ENCODE measurements around the gene MMP27.
"Not testable (repeated sequence)": the region's sequence is repeated elsewhere in the genome, so short reads cannot be mapped to it uniquely, and the experiment has no call there.

MMP27 gene, protein sequence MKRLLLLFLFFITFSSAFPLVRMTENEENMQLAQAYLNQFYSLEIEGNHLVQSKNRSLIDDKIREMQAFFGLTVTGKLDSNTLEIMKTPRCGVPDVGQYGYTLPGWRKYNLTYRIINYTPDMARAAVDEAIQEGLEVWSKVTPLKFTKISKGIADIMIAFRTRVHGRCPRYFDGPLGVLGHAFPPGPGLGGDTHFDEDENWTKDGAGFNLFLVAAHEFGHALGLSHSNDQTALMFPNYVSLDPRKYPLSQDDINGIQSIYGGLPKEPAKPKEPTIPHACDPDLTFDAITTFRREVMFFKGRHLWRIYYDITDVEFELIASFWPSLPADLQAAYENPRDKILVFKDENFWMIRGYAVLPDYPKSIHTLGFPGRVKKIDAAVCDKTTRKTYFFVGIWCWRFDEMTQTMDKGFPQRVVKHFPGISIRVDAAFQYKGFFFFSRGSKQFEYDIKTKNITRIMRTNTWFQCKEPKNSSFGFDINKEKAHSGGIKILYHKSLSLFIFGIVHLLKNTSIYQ

GRCh38 chr11:102705626-102706025 is at the start of gene MMP27:
Gene MMP27 (minus strand): TSS chr11:102705769. CDS start chr11:102705714, 55 bp downstream.
- DNase-seq, result no peak

GRCh38 chr11:102753267-102753666 is 47.7 kb upstream of the MMP27 start:
- no peak for DNase-seq

DNA sequence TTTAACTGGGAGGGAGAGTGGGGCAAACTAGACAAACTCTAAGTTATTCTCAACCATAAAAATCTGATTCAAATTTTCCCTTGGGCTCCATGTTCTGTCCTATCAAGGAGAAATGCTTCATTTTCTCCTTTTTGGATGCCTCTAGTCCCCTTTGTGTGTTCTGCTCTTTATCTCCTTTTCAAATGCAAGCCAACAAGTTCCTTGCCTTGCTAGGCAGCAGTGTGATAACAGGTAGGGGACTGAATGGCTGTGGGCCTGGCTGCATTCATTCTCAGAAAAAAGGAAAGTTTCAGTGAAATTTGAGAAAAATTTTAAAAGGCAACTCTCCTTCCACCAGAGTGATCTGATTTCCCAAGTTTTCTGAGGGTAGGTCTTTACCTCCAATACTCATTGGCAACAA is 46.1 kb upstream of the MMP27 start:
- DNase-seq, result no peak

- no peak for DNase-seq
Observed at GRCh38 chr11:102749101-102749722, 43.6 kb upstream of the MMP27 start.

DNA sequence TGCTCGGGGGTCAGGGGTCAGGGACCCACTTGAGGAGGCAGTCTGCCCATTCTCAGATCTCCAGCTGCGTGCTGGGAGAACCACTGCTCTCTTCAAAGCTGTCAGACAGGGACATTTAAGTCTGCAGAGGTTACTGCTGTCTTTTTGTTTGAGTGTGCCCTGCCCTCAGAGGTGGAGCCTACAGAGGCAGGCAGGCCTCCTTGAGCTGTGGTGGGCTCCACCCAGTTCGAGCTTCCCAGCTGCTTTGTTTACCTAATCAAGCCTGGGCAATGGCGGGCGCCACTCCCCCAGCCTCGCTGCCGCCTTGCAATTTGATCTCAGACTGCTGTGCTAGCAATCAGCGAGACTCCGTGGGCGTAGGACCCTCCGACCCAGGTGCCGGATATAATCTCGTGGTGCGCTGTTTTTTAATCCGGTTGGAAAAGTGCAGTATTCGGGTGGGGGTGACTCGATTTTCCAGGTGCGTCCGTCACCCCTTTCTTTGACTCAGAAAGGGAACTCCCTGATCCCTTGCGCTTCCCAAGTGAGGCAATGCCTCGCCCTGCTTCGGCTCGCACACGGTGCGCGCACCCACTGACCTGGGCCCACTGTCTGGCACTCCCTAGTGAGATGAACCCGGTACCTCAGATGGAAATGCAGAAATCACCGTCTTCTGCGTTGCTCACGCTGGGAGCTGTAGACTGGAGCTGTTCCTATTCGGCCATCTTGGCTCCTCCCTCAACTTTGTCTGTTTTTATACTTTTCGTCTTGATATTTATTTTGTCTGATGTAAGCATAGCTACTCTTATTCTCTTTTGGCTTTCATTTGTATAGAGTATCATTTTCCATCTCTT is 41.4 kb upstream of the MMP27 start:
- not testable (repeated sequence) for DNase-seq

DNA sequence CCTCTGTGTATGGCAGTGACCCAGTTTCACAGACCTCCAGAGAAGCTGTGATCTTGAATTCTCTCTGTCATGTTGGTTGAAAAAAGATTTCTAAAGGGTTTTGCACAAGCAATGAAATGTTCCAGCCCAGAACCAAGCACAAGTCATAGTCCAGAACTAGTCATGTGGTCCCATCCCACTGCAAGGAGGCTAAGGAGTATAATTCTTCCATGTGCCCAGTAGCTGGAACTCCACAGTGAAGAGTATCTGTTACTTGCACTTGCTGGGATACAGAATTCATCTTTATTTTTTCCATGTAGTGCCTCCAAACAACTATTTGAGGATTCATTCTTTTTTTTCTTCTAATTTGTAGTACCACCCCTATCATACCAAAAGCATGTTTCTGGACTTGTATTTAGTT is 29.1 kb upstream of the MMP27 start:
- no peak for DNase-seq

DNA sequence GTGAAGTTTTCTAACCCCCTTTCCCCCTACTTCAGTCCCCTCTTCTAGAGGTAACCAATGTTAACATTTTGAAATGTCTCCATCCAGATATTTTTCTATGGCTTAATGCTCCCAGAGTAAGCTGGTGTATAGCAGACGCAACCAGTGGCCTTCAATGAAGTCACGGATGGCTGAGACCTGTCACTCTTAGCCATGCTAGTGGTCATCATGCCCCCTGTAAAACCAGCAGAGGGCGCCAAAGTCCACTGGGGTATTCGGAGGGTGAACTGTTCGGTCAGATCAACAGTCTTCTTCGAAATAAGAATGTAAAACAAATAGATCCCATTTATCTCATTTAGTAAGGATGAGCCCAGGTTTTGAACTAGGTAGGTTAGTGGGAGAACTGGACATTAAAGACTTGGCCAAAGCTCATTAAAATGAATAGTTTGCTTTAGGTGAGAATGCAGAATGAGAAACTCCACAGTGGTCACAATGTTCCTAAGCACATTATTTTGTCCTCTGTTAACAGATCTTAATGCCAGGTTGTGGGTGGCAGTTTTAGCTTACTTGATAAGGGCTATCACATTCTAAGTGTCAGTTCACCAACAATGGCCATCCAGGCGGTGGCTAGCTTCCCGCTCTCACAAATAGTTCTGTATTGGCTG is 27.8 kb upstream of the MMP27 start:
- DNase-seq, result peak in 1 of 2 experiments; percentile 16

GRCh38 chr11:102730944-102731343 is 25.4 kb upstream of the MMP27 start:
- DNase-seq, result not testable (repeated sequence)

- no peak for DNase-seq
Observed at GRCh38 chr11:102729849-102730815, 24.6 kb upstream of the MMP27 start.

DNA sequence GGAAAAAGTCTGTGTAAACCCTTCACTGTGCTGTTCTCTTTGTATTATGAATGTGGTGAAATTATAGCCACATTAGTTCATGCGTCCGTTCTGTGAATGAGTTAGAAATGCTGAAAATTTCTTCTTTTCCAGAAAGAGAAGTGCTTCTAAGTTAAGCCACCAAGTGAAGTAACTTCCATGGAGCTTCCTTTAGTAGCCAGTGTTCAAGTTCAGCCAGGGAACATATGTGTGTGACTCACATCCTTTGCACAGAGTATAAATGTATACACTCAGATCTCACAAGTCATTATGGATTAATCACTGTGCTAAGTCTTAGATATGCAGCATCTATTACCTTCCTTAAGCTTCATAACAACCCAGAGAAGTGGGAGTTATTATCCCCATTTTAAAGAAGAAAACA is 22.3 kb upstream of the MMP27 start:
- no peak for DNase-seq

- no peak for DNase-seq
Observed at GRCh38 chr11:102724904-102725500, 19.4 kb upstream of the MMP27 start, which contains the start of gene MMP8. Gene MMP8 (minus strand): TSS chr11:102724954. CDS start chr11:102724855, 99 bp downstream.

DNA sequence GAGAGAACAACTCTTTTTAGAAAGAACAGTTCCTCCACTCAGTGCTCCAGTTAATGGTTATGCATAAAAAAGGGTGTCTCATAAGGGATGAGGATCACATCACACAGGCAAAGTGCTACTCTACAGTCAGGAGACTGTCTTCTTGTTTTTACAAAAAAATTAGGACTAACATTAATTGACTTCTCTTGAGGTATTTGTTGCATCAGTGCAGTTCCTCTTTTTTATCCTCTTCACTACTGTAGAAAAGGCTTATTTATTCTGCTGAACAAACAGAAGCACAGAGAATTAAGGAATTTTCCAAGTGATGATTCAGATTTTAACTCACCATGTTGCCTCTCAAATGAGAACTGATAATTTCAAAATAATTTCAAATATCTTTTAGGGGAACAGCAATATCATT is 17.3 kb upstream of the MMP27 start:
- DNase-seq, result no peak

- DNase-seq, result no peak
Observed at GRCh38 chr11:102719620-102720277, 14.2 kb upstream of the MMP27 start.

DNA sequence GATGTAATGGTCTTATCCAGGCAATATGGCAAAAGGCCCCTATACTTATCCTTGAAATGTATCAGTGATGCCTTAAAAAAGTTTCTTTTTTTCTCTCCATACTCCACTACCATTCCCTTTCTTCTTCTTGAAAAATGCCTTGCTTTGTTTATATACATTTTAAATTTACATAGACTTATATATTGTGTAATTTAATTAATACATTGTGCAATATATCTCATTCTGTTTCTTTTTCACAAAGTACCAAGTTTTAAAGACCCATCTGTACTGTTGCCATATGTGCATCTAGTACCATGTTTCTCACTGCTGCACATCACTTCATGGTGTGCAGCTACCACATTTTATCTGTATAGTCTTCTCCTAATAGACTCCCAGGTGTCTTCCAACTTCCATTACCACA is 11.7 kb upstream of the MMP27 start:
- no peak for DNase-seq

DNA sequence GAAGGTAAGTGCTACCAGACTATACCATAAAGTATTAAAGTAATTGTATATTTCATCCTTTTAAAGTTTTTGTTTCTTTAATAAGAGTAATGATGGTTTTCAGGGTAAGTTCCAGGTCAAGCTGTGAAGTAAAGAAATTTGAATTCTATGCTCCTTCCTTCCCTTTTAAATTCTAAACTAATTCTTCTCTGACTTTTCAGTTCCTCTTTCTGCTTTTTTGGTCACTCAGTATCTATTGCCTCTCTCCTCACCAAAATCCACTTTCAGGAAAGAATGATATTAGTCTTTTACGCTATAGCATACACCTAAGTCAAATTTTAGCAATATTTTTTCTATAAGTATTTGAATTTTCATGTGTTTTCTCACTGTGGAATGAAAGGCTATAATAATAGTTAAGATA is 11.0 kb upstream of the MMP27 start:
- no peak for DNase-seq

- no peak for DNase-seq
Observed at GRCh38 chr11:102712137-102712536, 6.6 kb upstream of the MMP27 start.

DNA sequence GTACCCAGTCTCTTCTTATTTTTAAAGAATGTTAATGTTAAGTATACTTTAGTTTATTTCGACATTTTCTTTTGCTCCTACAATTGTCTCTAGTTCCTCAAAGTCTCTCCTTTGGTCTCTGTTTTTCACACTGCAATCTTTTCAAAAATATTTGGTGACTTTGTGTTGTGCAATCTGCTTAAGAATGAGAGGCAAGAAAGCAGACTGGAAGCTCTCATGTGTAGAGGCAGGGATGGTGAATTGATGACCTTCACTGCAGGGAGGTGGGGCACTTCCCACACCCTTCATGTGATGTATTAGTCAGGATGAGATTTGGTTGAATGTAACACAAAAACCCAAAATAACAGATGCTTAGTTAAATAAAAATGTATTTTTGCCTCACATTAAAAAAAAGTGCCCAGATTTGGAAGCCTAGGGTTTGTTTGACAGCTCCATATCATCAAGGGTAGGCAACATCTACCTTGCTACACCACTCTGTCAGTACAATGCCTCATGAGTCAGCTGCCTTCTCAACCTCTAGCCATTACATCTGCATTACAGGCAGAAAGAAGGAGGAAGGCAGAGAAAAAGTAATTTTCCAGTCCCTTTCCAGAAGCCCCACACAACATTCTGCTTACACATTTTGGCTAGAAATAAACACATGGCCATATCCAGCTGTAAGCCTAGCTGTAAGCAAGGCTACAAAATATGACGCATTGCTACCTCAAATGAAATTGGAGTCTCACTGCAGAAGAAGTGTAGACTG is 3.8 kb upstream of the MMP27 start:
- DNase-seq, result no peak

DNA sequence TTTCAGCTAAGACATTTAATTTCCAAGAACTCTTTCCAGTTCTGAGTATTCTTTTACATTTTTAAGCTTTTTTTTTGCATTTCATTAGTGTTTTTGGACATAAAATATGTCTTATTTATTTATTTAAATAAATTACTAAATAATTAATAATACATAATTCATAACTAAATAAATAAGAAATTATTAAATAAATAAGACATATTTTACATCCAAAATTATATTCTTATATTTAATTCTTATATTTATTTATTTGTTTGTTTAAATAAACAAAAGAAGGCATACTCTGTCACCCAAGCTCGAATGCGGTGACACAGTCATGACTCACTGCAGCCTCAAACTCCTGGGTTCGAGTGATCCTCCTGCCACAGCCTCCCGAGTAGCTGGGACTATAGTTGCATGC is 3.1 kb upstream of the MMP27 start:
- DNase-seq, result no peak

DNA sequence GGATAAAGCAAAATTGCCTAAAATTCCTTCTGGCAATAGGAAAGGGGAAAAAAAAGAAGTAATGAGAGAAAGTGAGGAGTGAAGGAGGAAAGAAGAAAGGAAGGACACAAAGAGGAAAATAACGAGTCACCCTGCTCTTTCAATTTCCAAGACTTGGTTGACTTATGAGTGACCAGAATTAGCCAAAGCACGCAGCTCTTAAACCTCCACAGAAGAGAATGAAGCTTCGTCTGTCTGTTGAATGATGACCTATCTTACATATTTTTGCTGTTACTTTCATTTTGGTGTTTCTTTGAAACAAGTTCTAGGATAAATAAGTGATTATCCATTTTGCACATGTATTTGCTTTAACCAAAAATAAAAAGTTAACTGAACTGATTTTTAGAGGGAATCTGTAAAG is 728 bp downstream of the MMP27 start:
- DNase-seq, result no peak
